ENCODE data around the gene NRIP3.

GRCh38 chr11:9049959-9050358, 46.2 kb upstream of the NRIP3 start:
- TF ChIP-seq CTCF (IDR thresholded peaks at IDR 0.05) (no peak), POLR2A (IDR thresholded peaks at IDR 0.05) (no peak)

All from heart left ventricle (tissue), 13 donors.